ENCODE measurements around the gene MYF5.

MYF5 gene

GRCh38 chr12:80763874-80764273 lies 47.2 kb downstream of the MYF5 start:
- no peak overlapping the region for H2AFZ ChIP-seq (ENCODE audit: low read length, unreplicated experiment)
- no peak overlapping the region for H3K27ac ChIP-seq (ENCODE audit: low read depth, low read length)

GRCh38 chr12:80766210-80766609 lies 49.5 kb downstream of the MYF5 start:
- H2AFZ ChIP-seq (ENCODE audit: low read length, unreplicated experiment), result no peak overlapping the region
- no peak overlapping the region for H3K27ac ChIP-seq (ENCODE audit: low read depth, low read length)
- peaks cover 2% of the 10 kb centered on the region for H3K4me1 ChIP-seq (ENCODE audit: control insufficient read depth, insufficient read depth, low read length, unreplicated experiment)

More at GRCh38 chr12:80763874-80764273, 47.2 kb downstream of the MYF5 start:
- Histone ChIP-seq H3K4me3 (ENCODE audit: low read depth, low read length) (no peak overlapping the region), H3K27me3 (ENCODE audit: insufficient read depth, low read length) (no peaks in the 10 kb centered on the region), H3K36me3 (ENCODE audit: insufficient read depth, low read length) (no peaks in the 10 kb centered on the region), H3K79me2 (ENCODE audit: control insufficient read depth, insufficient read depth, low read length, unreplicated experiment) (no peaks in the 10 kb centered on the region), H3K4me1 (ENCODE audit: control insufficient read depth, insufficient read depth, low read length, unreplicated experiment) (peaks cover 2% of the 10 kb centered on the region)

GRCh38 chr12:80766897-80767296 lies 50.2 kb downstream of the MYF5 start:
- Histone ChIP-seq H3K4me1 (ENCODE audit: control insufficient read depth, insufficient read depth, low read length, unreplicated experiment) (peaks cover 2% of the 10 kb centered on the region), H3K27ac (ENCODE audit: low read depth, low read length) (no peak overlapping the region), H3K4me3 (ENCODE audit: low read depth, low read length) (no peak overlapping the region), H3K36me3 (ENCODE audit: insufficient read depth, low read length) (no peaks in the 10 kb centered on the region), H3K79me2 (ENCODE audit: control insufficient read depth, insufficient read depth, low read length, unreplicated experiment) (no peaks in the 10 kb centered on the region), H2AFZ (ENCODE audit: low read length, unreplicated experiment) (no peak overlapping the region), H3K27me3 (ENCODE audit: insufficient read depth, low read length) (no peaks in the 10 kb centered on the region)

More at GRCh38 chr12:80766210-80766609, 49.5 kb downstream of the MYF5 start:
- no peaks in the 10 kb centered on the region for H3K36me3 ChIP-seq (ENCODE audit: insufficient read depth, low read length)
- no peaks in the 10 kb centered on the region for H3K79me2 ChIP-seq (ENCODE audit: control insufficient read depth, insufficient read depth, low read length, unreplicated experiment)
- H3K4me3 ChIP-seq (ENCODE audit: low read depth, low read length), result no peak overlapping the region
- no peaks in the 10 kb centered on the region for H3K27me3 ChIP-seq (ENCODE audit: insufficient read depth, low read length)

Measured in ACC112 (cell line).